ENCODE data around the gene GID4.

The GID4 gene

DNA sequence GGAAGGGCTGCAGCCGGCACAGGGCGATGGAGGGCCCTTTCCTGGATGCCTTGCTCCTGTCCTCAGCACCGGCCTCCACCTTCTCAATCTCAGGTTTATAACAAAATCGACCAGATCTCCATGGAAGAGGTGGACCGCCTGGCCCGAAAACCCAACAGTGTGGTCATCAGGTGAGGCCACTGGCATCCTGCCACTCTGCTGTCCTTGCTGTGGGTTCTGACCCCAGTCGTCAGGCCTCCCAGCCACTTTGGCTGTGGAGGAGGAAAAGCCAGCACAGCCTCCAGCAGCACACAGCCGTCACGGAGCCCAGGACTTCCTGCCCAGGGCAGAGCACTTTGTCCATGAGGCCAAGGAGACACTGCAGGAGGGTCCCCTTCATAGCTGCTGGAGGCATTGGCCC lies 62.6 kb downstream of the GID4 start:
- DNase-seq (ENCODE audit: low read depth, low spot score), result no peak

DNA sequence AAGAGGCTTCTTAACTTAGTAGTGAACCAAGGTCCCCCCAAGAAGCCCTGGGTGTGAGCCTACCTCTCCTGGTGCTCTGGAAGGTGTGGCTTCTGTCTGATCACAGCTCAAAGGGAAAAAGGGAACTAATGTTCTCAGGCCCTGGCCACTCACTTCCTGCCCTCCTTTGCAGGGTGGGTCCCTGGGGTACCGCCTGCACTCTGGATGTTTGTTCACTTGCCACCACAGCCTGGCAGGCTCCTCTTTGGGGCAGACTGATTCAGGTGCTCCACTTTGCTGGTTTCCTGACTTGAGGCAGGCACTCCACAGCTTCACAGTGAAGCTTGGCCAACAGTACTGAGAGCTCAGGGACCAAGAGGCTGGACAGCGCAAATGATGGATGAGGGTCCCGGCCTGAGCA lies 63.4 kb downstream of the GID4 start:
- DNase-seq (ENCODE audit: low read depth, low spot score), result no peak

DNA sequence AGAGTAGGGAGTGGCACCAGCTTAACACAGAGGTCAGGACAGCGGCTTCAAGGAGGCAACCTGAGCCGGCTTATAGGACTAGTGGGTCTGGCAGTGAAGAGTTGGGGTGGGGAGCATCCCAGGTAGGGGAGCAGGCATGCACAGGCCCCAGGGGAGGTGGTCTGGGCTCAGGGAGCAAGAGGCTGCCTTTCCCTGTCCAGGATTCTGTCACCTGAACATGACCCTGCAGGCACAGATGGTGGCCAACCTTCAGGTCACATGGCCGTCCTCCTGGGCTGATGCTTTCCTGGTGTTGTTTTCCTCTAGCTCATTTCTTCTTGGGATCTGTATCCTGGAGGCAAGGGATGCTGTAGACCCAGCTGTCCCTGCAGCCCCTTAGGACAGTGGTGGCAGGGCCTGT lies 65.8 kb downstream of the GID4 start:
- DNase-seq (ENCODE audit: low read depth, low spot score), result no peak

DNA sequence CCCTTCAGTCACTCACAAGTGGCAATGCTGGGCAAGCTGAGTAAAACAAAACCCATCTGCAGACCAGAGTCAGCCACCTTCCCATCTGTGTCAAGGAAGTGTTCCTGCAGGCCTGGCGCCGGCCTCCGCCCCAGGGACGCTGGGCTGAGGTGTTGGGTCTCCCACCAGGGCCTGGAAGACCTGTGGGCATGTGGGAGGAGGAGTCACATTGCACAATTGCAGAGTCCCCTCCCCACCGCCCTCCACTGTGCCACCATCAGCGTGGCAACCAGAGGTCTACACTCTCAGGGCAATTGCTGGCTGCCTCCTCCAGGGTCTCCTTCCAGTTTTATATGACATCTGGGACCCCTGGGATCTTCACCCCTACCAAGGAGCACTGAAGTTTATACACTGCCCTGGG lies 66.4 kb downstream of the GID4 start:
- DNase-seq (ENCODE audit: low read depth, low spot score), result no peak

DNA sequence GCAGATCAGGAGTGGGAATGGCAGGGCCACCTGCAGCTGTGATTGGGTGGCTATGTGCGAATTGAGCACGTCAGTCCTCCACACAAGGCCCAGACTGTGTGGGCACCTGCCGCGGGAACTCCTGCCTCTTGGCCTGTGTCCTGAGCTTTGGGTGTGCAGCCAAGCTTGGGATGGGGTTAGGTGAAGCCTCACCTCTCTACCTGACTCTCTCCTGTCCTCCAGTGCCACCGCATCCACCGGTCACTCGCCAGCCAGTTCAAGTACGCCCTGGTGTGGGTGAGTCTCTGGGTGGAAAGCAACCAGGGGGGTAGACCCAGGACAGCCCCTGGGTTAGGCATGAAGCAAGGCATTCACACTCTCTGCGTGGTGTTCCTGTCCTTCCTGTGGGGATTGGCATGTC lies 67.0 kb downstream of the GID4 start:
- DNase-seq (ENCODE audit: low read depth, low spot score), result no peak

DNA sequence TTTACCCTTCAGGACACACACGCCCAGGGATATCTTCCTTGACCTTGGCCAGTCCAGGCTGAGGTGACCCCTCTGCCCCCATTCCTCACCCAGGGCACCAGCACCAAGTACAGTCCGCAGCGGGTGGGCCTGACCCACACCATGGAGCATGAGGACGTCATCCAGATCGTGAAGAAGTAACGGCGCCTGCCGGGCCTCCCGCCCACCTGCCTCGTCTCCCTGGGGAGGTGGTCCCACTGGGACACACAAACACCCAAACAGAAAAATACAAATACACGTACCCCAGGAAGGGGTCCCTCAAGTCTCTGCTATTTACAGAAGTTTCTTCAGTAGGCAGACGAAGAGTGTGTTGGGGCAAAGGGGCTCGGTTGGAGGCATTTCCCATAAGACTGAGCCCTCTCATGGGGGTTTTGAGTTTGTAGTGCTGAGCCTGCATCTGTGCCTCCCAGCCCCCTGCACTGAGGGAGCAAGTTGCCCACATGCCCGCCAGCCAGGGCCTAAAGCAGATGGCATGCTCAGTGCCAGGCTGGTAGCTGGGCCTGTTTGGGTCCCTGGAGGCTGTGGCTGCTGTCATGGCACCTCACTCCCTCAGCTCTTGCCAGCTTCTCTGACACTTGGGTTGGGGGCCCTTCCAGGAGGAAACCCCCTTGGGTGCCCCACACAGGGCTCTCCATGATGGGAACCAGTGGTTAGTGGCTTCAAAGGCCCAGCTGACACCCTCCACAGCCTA lies 68.0 kb downstream of the GID4 start:
- DNase-seq (ENCODE audit: low read depth, low spot score), result no peak

DNA sequence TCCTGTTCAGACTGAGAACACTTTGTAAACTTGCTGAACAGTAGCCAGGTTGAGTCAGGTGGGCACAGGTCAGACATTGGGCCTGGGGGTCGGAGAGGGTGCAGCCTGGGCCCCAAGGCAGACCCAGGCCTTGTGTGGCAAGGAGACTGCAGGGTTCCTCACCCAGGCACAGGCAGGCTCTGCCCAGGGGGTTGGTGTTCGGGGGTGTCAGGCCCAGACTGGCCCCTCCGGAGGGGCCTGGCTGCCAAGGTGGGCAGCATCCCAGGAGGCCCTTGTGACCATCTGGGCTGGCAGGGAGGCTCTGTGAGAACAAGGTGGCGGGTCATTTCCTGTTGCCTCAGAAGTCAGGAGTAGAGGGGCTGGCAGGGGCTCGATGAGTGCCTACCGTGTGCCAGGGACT lies 68.8 kb downstream of the GID4 start:
- no peak for DNase-seq (ENCODE audit: low read depth, low spot score)

DNA sequence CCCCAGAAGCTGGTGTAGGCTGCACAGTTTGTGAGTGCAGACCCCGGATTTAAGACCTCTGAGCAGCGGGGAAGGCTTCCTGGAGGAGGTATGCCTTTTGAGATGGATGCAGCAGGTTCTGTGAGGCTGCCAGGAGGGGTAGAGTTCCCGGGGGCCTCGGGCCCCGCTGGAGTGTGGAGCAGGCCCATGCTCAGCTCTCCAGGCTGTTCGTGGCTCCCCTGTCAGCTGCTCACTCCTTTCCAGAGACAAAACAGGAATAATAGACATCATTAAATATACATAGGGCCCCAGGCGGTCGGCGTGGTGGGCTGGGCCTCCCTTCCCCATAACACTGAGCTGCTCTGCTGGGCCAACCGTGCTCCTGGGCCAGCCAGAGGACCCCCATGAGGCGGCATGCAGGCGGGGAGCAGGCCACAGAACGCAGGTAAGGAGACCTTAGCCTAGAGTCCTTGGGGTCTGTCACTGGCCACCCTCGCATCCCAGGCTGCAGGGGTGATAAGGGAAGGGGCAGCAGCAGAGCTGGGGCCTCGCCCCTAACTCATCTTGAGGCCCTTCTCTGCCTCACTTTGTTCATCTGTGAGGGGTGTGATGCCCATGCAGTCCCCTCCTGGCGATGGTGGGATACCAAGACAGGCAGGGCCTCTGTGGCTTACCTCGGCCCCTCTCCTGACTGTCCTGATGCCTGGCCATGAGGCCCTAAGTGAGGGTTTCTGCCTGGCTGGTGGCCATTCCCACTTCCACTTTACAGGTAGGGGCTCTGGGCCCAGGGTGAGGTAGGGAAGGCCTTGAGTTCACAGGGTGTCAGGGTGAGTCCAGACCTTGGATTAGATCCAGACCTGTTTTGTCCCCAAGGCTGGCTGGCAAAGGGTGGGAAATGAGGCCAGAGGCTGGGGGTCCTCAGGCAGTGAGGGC lies 69.4 kb downstream of the GID4 start, which contains the start of gene MYO15A:
MYO15A (plus strand) TSS at position 356 of the 912 bp plus-strand sequence. CDS start 10,045 bp downstream, outside the sequence.
- DNase-seq (ENCODE audit: low read depth, low spot score), result no peak

DNA sequence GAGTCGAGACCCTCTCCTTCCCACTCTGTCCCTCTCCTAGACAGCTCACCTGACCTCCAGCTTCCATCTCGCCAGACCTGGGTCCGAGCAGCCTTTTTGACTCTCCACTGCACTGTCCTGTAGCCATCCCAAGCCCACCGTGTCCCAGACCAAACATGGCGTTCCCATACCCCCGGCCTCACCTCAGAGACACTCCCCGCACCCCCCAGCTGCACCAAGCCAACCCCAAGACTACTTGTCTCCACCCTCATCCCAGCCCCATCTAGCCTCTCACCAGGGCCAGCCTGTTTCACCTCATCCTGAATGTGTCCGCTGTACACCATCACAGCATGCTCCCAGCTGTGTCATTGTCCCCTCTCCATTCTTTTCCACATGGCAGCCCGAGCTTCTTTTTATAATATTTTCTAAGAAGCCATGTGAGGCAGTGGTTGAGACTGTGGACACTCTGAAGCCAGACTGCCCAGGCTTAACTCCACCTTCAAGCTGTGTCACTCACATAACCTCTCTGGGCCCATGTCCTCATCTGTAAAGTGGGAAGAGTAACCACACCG lies 70.8 kb downstream of the GID4 start:
- DNase-seq (ENCODE audit: low read depth, low spot score), result no peak

DNA sequence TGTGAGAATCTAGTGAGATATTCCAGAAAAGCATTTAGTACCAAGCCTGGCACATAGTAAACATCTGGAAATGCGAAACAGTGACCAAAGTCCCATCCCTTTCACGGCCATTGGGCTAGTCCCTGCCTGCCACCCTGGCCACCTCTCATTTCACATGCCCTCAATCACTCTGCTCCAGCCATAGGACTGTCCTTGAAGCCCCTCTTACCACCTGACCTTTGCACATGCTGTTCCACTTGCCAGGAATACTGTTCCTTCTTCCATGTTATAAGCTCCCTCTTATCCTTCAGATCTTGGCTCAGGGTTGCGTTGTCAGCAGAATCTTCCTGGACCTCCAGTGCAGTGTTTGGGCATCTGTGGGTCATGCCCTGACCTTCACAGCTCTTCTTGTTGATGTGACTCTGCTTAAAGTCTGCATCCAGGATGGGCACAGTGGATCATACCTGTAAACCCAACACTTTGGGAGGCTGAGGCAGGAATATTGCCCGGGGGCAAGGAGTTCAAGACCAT lies 71.5 kb downstream of the GID4 start:
- no peak for DNase-seq (ENCODE audit: low read depth, low spot score)

DNA sequence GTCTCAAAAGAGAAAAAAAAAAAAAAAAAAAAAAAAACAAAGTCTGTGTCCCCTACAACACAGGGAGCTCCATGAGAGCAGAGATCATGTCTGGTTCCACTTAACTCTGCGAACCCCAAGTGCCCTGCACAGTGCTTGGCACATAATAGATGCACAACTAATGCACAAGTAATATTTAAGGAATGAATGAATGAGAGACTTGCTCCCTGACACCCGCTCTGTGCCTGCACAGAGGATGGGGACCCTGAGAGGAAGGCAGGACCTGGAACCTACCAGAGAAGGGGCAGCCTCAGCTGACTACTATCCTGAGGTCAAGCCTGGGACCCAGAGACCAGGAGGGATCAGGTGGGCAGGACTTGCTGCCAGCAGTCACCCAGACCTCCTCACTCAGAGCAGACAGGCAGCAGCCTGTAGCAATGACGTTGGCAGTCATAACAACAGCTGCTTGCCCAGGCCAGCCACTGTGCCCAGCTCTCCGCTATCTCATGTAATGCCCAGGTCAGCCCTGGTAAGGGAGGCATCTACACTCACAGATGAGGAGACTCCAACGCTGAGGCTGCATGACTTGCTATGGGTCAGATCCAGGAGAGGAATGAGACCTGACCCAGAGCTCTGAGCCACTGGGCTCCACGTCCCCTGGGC lies 72.2 kb downstream of the GID4 start:
- no peak for DNase-seq (ENCODE audit: low read depth, low spot score)

DNA sequence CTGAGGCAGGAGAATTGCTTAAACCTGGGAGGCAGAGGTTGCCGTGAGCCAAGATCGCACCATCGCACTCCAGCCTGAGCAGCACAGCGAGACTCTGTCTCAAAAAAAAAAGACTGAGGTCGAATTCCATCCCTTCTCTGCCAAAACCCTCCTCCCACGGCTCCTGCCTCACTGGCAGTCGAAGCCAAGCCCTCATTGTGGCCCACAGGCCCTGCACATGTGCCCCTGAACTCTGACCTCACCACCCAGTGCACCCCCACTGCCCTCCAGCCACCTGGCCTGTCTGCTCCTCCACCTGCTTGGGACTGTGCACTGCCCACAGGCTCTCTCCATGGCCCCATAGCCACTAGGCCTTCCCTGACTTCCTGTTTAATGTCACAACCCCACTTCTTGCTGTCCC lies 76.3 kb downstream of the GID4 start:
- DNase-seq (ENCODE audit: low read depth, low spot score), result no peak

DNA sequence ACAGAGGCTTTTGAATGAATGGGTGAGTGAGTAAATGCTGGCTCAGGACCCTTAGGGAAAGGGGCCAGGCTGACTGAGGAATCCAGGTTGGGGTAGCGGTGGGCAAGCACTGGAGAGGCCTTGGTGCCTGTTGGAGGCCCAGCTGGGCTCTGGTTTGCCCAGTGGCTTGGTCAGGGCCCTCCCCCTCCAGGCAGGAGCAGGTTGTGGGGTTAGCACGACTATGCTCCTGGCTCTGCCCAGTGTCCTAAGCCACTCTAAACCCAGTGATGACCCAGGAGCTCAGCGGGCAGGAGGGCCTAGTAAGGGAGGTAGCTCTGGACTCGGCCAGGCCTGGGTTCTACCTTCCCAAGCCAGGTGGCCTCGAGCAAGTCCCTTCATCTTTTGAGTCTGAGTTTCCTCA lies 76.9 kb downstream of the GID4 start:
- no peak for DNase-seq (ENCODE audit: low read depth, low spot score)

DNA sequence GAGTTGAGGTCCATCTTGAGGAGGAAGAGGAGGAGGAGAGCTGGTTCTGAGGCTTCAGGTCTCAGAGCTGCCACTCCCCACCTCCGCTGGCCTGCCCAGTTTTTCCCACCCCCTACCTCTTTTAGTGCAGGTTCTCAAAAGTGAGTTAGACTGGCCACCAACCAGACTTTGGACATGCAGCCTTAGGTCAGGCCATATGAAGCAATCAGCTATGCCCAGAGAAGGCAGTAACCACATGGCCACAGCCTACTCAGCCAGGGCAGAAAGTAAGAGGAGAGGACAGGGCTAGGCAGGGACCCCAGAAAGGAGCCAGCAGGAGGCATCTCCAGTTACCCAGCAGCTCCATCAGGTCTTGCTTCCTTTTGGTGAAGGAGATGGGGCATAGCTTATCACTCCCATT lies 78.3 kb downstream of the GID4 start:
- no peak for DNase-seq (ENCODE audit: low read depth, low spot score)

All from activated naive CD8-positive, alpha-beta T cell treated with anti-CD3 and anti-CD28 coated beads, Interleukin-2, amount 50 U/mL, for 16 hours (primary cell).